Measurements from ENCODE around the gene KLHL29.
A peak's percentile ranks its signal among the peaks of the same experiment; 100 is the strongest.

Gene KLHL29

GRCh38 chr2:23497536-23497935 is 112.6 kb downstream of the KLHL29 start:
- DNase-seq: no peak

- DNase-seq: peak; percentile 22
Measured at GRCh38 chr2:23498943-23499342, 114.0 kb downstream of the KLHL29 start.

GRCh38 chr2:23499439-23499838 is 114.5 kb downstream of the KLHL29 start:
- DNase-seq: no peak

- no peak for DNase-seq
Measured at GRCh38 chr2:23500836-23501235, 115.9 kb downstream of the KLHL29 start.

GRCh38 chr2:23502096-23502495 is 117.1 kb downstream of the KLHL29 start:
- no peak for DNase-seq

- no peak for DNase-seq
Measured at GRCh38 chr2:23503097-23503496, 118.1 kb downstream of the KLHL29 start.

GRCh38 chr2:23503682-23504081 is 118.7 kb downstream of the KLHL29 start:
- DNase-seq: no peak

GRCh38 chr2:23504591-23504990 is 119.6 kb downstream of the KLHL29 start:
- DNase-seq: no peak

- DNase-seq: no peak
Measured at GRCh38 chr2:23505218-23505983, 120.4 kb downstream of the KLHL29 start.

- no peak for DNase-seq
Measured at GRCh38 chr2:23505984-23506380, 121.0 kb downstream of the KLHL29 start.

- DNase-seq: peak; percentile 10
Measured at GRCh38 chr2:23506531-23507266, 121.7 kb downstream of the KLHL29 start.

- no peak for DNase-seq
Measured at GRCh38 chr2:23507267-23508065, 122.5 kb downstream of the KLHL29 start.

GRCh38 chr2:23508066-23508390 is 123.0 kb downstream of the KLHL29 start:
- DNase-seq: no peak

GRCh38 chr2:23509103-23509502 is 124.1 kb downstream of the KLHL29 start:
- no peak for DNase-seq

- DNase-seq: no peak
Measured at GRCh38 chr2:23509596-23510292, 124.8 kb downstream of the KLHL29 start.

- DNase-seq: no peak
Measured at GRCh38 chr2:23510471-23510870, 125.5 kb downstream of the KLHL29 start.

GRCh38 chr2:23512778-23513177 is 127.8 kb downstream of the KLHL29 start:
- DNase-seq: no peak

GRCh38 chr2:23513245-23513871 is 128.4 kb downstream of the KLHL29 start:
- no peak for DNase-seq

GRCh38 chr2:23513872-23514793 is 129.2 kb downstream of the KLHL29 start:
- DNase-seq: no peak

GRCh38 chr2:23516520-23517256 is 131.7 kb downstream of the KLHL29 start:
- no peak for DNase-seq

Measured in fibroblast of skin of right biceps (primary cell).